Measurements from ENCODE around the gene HS6ST2.

HS6ST2 gene

DNA sequence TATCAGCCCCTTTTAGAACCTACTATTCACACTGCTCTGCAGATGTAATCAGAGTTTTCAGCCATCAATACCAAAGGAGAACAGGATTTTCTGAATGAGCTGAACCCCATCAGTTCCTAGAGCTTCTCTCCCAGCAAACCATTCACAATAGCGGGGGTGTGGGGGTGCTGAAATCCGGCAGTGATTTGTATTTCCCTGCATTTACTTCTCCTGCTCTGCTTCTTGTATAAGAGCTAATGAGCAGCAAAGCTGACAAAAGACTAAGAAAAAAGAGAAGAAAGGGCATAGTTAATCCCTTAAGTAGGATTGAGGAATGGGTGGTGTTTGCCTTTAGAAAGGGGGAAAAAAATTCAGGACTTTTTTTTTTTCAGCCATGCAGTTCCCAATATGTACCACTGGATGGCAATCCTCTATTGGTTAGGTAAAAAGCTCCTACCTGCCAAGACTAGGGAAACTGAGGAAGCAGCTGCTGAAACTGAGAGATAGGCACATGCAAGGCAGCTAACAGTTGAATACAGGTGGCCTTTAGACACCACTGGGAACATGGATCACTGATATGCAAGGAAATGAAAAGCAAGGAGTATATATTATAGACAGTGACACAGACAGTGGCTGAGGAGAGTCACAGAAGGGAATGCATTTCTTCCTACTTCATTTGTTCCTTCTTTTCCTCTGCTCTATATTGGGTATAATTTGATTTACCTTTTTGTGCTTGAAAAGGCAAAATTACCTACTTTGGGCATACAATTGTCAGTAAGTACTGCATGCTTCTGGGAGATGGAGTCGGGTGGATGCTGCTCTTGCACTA lies 217.9 kb downstream of the HS6ST2 start:
- DNase-seq, result no peak

DNA sequence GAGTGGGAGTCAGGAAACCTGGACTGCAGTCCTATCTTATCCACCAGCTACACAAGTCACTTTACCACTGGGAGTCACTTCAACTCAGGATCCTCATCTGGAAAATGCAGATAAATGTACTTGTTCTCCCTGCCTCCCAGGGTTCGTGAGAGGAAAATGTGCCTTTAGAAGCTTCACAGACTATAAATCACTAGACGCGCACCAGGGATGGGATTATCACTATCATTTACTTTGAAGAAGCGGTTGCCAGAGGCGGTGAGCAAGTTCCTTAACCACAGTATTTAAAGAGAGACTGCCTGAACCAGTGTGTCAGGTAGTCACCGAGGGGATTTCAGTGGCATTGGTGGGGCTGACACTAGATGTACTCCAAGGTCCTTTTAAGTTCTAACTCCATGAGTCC lies 219.5 kb downstream of the HS6ST2 start:
- no peak for DNase-seq

DNA sequence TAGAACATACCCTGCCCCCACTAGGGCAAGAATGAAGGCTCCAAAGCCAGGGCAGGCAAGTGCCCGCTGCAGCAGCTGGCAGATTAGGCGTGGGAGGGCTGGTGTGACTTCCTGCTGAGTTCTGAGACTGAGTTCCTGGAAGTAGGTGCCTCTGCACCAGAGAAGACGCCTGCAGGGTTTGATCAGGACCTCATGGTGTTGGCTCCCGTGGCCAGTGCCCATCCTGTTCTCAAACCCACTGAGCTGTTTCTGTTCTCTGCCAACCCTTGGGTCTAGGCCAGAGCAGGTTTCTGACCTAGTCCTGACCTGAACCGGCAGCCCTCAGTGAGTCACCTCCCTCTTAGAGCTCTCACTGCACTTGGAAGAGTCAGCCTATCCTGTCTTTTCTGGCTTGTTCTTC lies 220.7 kb downstream of the HS6ST2 start:
- DNase-seq, result peak; percentile 11 to 23

DNA sequence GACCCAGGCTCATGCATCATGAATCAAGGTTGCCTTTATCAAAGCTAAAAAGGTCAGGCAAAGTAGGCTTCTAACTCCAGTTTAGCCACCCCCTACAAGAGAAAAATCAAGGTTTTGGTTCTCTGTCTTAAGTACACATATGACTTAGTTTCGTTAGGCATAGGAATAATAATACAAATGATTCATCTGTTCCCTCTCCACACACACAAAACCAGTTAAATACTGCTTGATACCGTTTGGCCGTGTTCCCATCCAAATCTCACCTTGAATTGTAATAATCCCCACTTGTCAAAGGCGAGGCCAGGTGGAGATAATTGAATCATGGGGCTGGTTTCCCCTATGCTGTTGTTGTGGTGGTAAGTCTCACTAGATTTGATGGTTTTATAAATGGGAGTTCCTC lies 226.2 kb downstream of the HS6ST2 start:
- DNase-seq, result no peak

DNA sequence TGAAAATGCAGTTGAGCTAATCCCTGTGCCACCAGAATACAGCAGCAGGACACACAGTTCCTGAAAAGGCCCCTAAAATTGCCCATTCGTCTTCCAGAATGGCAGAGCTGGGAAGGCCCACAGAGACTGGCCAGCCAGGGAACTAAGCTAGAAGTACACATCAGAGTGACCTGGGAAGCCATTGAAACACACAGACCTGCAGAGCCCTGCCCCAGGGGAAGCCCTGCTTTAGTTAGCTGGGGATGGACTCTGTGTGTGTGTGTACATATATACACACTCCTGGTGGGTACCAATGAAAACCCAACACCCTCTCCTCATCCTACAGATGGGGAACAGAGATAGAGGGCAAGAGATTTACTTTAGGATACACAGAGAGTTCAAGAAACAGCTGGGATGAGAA lies 227.7 kb downstream of the HS6ST2 start:
- no peak for DNase-seq

- no peak for DNase-seq
Measured at GRCh38 chrX:132730266-132730665, 228.2 kb downstream of the HS6ST2 start.

GRCh38 chrX:132728296-132728695 lies 230.1 kb downstream of the HS6ST2 start:
- DNase-seq, result no peak

DNA sequence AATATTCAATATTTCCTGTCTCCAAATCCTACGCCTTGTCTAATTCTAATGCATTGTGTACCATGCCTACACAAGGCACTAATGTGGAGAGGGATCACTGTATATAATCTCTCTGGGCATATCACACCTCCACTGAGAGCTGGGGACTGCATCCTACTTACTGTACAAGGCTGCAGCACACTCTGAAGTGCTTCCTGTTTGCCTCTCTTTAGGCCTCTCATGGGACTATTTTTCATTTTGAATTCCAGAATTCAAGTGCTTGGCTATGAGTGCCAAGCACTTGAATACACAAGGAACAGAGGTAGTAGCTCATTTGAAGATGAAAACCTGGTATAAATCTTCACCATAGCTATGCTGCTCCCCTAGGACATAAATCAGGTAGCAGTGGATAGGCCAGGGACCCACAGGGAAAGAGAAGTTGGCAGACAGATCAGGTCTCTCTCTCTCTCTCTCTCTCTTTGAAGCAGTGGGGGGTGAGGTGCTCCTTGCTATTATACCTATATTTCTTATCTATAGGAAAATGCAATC lies 239.9 kb downstream of the HS6ST2 start:
- DNase-seq, result no peak

- no peak for DNase-seq
Measured at GRCh38 chrX:132716006-132716405, 242.4 kb downstream of the HS6ST2 start.

DNA sequence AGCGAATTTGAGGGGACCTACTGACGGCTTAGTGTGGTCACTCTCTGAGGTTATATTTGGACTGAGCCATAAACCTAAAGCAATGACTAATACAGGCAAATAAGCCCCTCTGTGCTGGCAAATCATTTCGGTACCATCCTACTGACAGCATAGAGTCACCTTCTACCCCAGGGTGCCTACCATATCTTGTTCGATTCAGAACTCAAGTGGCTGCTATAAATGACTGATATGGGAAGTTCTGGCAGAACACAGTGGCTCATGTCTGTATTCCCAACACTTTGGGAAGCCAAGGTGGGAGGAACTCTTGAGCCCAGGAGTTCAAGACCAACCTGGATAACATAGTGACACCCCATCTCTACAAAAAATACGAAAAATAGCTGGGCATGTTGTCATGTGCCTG lies 243.5 kb downstream of the HS6ST2 start:
- no peak for DNase-seq

GRCh38 chrX:132712350-132712749 lies 246.1 kb downstream of the HS6ST2 start:
- no peak for DNase-seq

DNA sequence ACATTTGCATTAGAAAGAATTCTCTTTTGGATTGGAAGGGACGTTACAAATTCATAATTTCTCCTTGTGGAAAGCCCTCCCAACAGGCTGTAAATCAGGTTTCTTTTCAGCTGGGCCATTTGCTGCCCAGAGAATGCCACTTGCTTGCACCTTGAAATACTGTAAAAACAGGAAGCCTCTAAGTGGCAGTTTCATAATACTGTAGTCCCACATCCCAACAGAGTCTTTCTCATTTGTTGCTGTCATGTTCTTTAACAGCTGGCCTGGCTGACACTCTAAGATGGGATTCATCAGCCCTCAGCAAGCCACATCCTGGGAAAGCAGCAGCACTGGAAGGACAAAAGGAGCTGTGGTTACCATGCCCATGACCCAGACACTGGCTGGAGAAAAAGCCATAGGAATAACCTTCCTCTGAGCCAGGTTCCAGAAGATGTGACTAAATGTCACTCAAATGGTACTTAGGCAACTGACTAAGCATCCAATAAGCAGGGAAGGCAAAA lies 247.7 kb downstream of the HS6ST2 start:
- peak; percentile 7 to 19 for DNase-seq

- DNase-seq, result no peak
Measured at GRCh38 chrX:132708529-132708928, 249.9 kb downstream of the HS6ST2 start.

GRCh38 chrX:132704769-132705168 lies 253.7 kb downstream of the HS6ST2 start:
- no peak for DNase-seq

DNA sequence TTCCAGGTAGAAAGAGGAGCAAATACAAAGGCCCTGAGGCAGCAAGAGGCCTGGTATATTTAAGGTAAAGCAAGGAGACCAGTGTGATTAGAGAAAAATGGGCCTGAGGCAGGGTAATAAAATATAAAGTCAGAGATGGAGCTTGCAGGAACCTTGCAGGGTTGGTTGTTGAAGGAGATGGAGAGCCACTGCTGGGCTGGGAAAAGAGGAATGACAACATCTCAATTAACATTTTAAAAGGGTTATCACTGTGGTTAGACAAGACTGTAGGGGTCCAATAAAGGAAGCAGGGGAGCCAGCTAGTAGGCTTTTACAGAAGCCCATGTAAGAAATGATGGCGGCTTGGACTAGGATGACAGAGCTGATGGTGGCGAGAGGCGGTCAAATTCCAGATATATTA lies 264.0 kb downstream of the HS6ST2 start:
- no peak for DNase-seq

DNA sequence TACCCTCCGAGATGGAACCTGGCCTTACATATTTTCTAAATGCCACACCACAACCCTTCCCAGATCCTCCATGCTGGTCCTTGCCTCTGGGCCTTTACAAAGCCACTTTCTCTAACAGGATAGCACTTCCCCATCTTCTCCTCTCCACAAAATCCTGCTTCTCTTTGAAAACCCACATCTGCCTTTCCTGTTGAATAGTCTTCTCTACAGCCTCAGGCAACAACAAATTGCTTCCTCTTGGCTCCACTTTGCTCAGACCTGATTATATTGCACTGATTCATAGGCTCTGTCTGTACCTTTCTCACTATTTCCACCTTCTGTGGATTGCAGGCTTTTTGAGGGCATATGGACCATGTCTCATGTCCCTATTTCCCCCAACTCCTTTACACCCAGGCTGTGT lies 265.9 kb downstream of the HS6ST2 start:
- DNase-seq, result peak; percentile 5 to 13

GRCh38 chrX:132692066-132692465 lies 266.4 kb downstream of the HS6ST2 start:
- peak; percentile 69 to 83 for DNase-seq

- no peak for DNase-seq
Measured at GRCh38 chrX:132689612-132690563, 268.5 kb downstream of the HS6ST2 start.

DNA sequence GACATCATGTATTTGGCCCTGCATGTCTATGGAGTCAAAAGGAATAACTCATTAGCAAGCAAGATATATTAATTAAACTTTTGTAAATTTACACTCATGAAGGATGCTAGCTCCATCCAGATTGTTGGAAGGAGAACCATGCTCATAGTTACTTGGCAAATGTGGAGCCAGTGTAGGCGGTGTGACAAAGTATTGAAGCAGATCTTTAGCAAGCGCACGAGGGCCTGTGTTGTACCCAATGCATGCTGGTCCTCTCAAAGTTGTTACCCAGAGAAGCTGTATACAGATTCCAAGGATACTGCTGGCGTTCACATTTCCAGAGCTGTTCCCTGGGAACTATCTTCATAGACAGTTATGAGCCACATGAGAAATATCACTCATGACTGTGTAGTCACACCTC lies 273.2 kb downstream of the HS6ST2 start:
- no peak for DNase-seq

- no peak for DNase-seq
Measured at GRCh38 chrX:132677233-132677716, 281.2 kb downstream of the HS6ST2 start.

DNA sequence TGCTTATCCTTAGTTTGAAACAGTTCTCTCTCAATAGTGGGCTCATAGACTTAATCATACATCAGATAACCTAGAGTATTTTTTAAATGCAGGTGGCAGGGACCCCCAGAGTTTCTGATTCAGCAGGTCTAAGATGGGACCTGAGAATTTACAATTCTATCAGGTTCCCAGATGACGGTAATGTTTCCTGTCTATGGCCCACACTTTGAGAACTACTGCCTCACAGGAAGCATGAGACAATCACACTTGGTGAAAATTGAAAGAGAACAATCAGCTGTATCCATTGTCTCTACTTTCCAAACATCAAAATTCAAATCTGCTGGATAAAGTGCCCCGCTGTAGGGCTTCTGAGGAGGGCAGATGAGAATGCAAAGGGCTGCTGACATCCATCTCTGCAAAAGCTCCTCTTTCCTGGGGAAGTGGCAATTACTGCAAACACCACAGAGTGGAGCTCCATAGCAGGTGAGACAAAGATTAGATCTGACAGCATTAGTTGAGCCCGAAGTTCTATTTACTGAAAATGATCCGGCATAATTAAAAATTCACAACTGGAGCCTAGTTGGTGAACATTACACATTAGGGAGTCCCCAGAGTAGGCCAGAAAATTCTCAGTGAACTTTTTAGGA lies 281.8 kb downstream of the HS6ST2 start:
- peak; percentile 3 to 6 for DNase-seq

DNA sequence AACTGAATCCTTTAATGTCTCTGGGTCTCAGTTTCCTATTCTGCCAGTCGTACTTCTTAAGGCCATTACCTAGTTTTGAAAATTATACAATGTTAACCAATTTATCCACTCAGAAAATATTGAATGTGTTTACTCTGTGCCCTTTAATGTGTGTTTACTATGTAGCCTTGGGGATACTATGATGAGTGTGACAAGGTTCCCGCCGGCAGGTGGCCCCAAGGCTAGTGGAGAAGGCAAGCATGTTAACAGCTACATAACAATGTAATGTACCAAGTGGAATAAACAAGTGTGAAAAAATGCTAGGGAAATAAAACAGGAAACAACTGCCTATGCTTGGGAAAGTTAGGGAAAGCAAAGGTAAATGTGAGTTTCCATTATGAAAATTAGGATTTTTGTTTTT lies 282.3 kb downstream of the HS6ST2 start:
- DNase-seq, result no peak

DNA sequence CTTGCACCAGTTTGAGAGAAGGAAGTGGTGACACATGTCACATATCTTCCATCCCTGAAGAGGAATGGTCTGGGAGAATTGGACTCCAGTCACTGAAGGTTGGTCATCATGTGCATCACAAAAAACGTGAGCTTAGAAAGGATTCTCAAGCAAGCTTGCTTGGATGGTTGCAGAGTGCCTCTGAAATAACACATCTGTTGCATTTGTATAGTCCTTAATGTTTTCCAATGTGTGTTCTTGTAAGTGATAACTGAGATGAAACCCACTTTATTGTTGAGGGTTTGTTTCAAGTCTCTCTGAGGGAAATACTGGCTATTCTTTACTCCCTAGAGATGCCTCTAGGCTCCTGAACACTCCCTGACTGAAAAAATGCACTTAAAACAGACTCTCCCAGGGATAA lies 285.1 kb downstream of the HS6ST2 start:
- DNase-seq, result no peak
